GM12801 (cell line): Measurements from ENCODE around the gene MPRIP.

ENCODE experiments used
- TF ChIP-seq, protein P1 (sequence below): IDR thresholded peaks from one replicate; pipeline ENCODE4 v1.5.1; 2011; ENCODE audit warnings: control low read depth; ENCODE audit not compliant: insufficient read length; ENCODE audit errors: extremely low read depth

Gene MPRIP

DNA sequence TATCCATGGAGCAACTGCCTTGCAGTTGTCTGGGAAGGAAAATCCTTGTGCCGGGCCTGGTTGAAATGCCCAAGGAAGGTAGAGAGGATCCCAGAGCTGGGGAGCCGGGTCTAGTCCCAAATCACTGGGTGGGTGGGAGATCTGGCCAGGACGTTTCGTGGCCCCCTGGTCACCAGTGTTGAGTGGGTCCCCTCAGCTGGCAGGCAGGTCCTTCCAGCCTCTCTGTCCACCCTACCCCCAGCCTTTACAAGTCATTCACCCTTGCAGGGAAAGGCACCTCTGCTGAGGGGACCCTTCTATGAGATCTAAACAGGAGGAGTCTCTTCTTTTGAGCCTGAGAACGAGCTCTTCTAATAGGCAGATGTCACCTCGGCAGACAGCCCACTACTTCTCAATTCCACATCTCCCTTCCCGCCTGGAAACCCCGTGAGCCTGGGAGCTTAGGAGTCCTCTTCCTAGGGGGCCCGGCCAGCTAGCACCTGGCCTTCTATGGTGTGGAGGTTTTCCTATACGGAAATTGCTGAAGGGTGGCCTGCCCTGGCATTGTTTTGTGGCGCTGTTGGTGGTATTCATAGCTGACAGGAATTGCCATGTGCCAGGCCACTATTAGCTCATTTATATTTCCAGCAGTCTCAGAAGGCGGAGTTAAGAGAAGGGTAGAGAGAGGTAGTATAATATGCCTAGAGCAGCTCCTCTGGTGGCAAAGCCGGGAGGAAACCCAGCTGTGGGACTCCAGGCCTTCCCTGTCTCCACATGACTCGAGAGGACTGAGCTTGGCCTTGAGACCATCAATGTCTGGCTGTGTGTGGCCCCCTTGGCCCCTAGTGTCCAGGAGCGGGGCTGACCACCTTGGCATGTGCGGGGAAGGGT lies 13.3 kb downstream of the MPRIP start:
- TF ChIP-seq, protein P1, sequence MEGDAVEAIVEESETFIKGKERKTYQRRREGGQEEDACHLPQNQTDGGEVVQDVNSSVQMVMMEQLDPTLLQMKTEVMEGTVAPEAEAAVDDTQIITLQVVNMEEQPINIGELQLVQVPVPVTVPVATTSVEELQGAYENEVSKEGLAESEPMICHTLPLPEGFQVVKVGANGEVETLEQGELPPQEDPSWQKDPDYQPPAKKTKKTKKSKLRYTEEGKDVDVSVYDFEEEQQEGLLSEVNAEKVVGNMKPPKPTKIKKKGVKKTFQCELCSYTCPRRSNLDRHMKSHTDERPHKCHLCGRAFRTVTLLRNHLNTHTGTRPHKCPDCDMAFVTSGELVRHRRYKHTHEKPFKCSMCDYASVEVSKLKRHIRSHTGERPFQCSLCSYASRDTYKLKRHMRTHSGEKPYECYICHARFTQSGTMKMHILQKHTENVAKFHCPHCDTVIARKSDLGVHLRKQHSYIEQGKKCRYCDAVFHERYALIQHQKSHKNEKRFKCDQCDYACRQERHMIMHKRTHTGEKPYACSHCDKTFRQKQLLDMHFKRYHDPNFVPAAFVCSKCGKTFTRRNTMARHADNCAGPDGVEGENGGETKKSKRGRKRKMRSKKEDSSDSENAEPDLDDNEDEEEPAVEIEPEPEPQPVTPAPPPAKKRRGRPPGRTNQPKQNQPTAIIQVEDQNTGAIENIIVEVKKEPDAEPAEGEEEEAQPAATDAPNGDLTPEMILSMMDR, result no peak

DNA sequence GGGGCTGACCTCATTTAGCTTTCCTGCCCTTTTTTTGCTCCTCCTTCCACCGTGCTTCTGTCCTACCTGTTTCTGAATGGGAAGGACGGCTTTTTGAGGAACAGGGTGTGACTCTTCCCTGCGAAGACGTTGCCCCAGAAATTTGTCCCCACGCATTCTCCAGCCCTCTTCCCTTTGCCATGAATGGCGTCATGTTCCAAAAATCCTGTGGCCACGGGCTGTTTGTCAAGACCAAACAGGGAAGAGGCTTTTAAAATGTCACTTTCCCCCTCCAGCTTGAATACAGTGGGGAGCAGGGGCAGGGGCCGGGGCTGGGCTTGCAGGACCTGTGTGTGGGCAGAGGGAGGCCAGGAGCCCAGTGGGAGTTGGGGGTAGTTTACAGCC lies 13.9 kb downstream of the MPRIP start:
- TF ChIP-seq, protein P1, result no peak

DNA sequence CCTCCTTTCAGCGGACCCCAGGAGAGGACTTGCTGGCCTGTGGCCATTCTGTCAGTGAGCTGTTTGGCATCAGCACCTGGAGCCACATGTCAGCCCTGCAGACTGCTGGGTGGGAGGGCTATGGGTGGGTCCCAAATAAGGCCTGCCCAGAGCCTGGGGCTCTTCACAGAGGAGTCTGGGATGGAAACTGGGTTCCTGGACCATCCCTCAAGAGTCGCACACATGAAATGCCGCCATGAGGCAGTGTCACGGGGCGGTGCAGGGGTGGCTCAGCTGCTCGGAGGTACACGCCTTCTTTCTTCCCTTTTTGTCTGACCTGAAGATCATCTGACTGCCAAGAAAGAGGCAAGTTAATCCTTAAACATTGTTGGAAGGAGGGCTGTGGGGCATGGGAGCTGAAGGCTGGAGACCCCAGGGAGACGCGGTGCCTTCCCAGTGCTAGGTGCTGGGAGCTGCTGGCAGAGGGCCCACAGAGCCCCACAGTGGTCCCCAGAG lies 14.8 kb downstream of the MPRIP start:
- TF ChIP-seq, protein P1, result no peak

DNA sequence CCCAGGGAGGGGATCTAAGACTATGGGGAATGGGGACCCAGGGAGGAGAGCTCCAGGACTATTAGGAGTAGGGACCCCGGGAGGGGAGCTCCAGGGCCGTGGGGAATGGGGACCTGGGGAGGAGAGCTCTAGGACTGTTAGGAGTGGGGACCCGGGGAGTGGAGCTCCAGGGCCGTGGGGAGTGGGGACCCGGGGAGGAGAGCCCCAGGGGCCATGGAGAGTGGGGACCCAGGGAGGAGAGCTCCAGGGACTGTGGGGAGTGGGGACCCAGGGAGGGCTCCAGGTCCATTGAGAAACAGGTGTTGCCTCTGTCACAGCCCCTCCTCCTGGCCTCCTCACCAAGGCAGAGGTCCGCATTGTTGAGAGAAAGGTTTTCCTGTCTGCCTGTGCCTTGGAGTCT lies 16.0 kb downstream of the MPRIP start:
- TF ChIP-seq, protein P1, result no peak

DNA sequence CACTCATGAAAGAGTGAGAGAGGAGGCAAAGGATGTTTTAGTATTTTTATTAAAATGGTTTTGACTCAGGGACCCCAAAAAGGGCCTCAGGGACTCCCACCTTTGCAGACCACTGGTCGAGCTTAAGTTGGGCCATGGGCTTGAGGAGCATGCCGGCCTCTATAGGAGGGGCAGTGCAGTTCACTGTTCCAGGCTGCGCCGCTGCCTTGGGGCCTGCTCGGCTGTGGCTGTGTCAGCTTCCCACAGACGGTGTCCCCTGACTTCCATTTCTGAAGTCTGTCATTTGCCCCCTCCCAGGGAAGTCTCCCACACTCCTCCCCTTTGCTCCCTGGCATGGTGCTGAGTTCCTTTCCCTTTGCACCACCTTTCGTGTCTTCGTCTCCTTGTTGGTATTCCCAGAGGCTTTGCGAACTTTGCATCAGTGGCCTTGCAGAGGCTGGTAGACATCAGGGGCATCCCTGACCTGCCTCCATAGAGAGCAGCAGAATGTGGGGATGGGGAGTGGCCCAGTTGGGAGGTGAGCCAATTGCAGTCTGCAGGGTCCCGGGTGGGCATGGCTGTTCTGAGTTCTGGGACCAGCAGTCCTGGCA lies 17.1 kb downstream of the MPRIP start:
- TF ChIP-seq, protein P1, result no peak

DNA sequence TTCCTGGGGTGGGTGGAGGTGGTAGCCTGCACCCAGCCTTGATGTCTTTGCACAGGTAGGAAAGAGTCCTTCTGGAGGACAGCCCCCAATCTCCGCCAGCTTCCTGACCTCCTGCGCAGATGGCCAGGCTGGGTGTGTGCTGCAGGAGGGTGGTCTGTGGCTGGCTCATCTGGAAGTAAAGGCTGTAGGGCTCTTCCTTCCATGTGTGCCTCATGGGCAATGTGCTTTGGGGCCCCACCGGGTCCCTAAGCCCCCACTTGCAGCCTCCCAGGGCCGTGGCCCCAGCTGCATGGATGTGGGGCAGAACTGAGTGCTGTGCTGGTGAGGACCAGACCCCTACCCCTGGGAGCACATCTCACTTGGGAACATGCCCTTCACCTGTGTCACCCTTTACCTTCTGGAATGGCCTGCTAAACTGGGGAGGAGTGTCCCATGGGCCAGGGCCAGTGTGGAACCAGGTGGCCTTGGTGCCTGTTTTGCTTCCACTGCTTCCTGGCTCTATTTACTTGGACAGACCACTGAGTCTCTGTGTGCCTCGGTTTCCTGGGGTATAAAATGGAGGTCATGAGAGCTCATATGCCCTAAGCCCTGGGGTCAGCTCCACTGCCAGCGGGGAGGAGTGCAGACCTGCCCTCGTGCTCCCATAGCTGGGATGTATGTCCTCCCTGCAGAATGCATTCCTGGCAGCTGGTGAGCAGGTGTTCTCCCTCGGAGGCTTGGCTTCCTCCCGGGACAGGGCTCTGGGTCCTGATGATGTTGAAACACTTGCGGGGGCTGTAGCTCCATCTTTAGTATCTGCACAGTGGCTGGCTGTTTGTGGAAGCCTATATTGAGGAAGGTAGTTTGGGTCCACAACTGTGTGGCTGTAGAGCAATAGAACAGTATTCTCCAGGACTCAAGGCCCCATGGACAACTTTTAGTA lies 18.0 kb downstream of the MPRIP start:
- TF ChIP-seq, protein P1, result no peak

DNA sequence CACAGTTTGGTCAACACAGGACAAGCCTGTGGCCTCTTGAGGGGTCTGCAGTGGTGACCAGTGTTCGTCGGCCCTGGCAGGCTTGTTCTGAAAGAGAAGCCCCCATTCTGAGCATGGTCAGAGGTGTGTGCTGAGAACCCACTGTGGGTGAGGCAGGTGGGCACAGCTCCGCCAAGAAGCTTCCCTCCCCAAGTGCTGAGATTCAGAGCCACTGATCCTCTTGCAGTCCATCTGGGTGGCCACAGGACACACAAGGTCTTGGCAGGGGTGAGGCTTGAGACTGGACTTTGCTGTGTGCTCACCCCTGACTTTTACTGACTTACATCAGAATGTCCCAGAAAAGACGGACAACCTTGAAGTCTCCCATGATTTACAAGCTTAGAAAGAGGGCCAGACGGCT lies 18.7 kb downstream of the MPRIP start:
- TF ChIP-seq, protein P1, result no peak
